Naive thymus-derived CD4-positive, alpha-beta T cell (primary cell): ENCODE results near the gene DOK4. TPM values are rescaled to one million over a fixed set of nuclear protein-coding genes. Genes with fewer than 3 reads are reported as not detected.

Experiments
- ATAC-seq: fragments of 150-1000 bp; cut with Tn5 transposase; 2 replicates; pipeline ENCODE4 v1.10.0; 2021; ENCODE audit warnings: mild to moderate bottlenecking, moderate library complexity
- CTCF ChIA-PET: fragments of 350-600 bp; sonication (Branson Sonifier 250); formaldehyde crosslinking; loops from one replicate; lab custom pipeline; 2021; ENCODE audit warnings: antibody characterized with exemption; lab: Charles Lee
- POLR2A ChIA-PET: fragments of 350-600 bp; sonication (Branson Sonifier 250); formaldehyde crosslinking; loops from one replicate; lab custom pipeline; 2021; ENCODE audit warnings: antibody characterized with exemption, inconsistent platforms; lab: Charles Lee
- DNase-seq, 9 donors: peaks; one replicate each; pipeline versions ENCODE4 v3.0.0 to v3.0.0-alpha.2; 2020 to 2022; ENCODE audit warnings: mixed read lengths in 1 of 9
- H3K27ac ChIP-seq: one replicate; pipeline ENCODE4 v1.7.0; 2013; ENCODE audit warnings: mild to moderate bottlenecking, low read depth, low read length, moderate library complexity
- H3K27me3 ChIP-seq, 2 donors: one replicate each; pipeline ENCODE4 v1.7.0; 2013; ENCODE audit warnings: low read length in 2 of 2, mild to moderate bottlenecking in 2 of 2, moderate library complexity in 2 of 2; ENCODE audit not compliant: control insufficient read depth in 2 of 2, insufficient read depth in 2 of 2
- H3K36me3 ChIP-seq, 3 experiments: 1 replicate in 2 of 3; 2 replicates in 1 of 3; pipeline ENCODE4 v1.7.0; 2013; ENCODE audit warnings: low read length in 3 of 3, mild to moderate bottlenecking in 3 of 3, moderate library complexity in 1 of 3; ENCODE audit not compliant: insufficient read depth in 3 of 3, control insufficient read depth in 2 of 3
- H3K4me1 ChIP-seq, 2 donors: one replicate each; pipeline ENCODE4 v1.7.0; 2013; ENCODE audit warnings: low read length in 2 of 2, mild to moderate bottlenecking in 2 of 2, moderate library complexity in 1 of 2; ENCODE audit not compliant: control insufficient read depth in 2 of 2, insufficient read depth in 2 of 2
- H3K4me3 ChIP-seq: 2 replicates; pipeline ENCODE4 v1.7.0; 2013; ENCODE audit warnings: mild to moderate bottlenecking, low read length
- H3K9me3 ChIP-seq, 3 experiments: 1 replicate in 2 of 3; 2 replicates in 1 of 3; pipeline ENCODE4 v1.7.0; 2013; ENCODE audit warnings: low read length in 3 of 3; ENCODE audit not compliant: control insufficient read depth in 2 of 3
- H3K27ac Mint-ChIP-seq, 9 donors: one replicate each; pipeline ENCODE4 v1.8.0; 2020 to 2022; ENCODE audit warnings: mixed read lengths in 9 of 9, mild to moderate bottlenecking in 8 of 9, moderate library complexity in 5 of 9, inconsistent platforms in 2 of 9
- H3K27me3 Mint-ChIP-seq, 5 donors: one replicate each; pipeline ENCODE4 v1.8.0; 2021 to 2022; ENCODE audit warnings: mixed read lengths in 5 of 5, mild to moderate bottlenecking in 1 of 5
- H3K36me3 Mint-ChIP-seq, 5 donors: one replicate each; pipeline ENCODE4 v1.8.0; 2020 to 2022; ENCODE audit warnings: mixed read lengths in 5 of 5, mild to moderate bottlenecking in 3 of 5, inconsistent platforms in 1 of 5
- H3K4me1 Mint-ChIP-seq, 7 donors: one replicate each; pipeline ENCODE4 v1.8.0; 2020 to 2022; ENCODE audit warnings: mixed read lengths in 7 of 7, mild to moderate bottlenecking in 3 of 7, inconsistent platforms in 1 of 7
- H3K4me3 Mint-ChIP-seq, 10 donors: one replicate each; pipeline ENCODE4 v1.8.0; 2020 to 2022; ENCODE audit warnings: mild to moderate bottlenecking in 10 of 10, mixed read lengths in 10 of 10, moderate library complexity in 6 of 10, inconsistent platforms in 2 of 10
- H3K9me3 Mint-ChIP-seq, 11 donors: one replicate each; pipeline ENCODE4 v1.8.0; 2020 to 2022; ENCODE audit warnings: mixed read lengths in 11 of 11, mild to moderate bottlenecking in 4 of 11, inconsistent platforms in 1 of 11, moderate library complexity in 1 of 11
- intact Hi-C, 2 donors: fragments of 100-400 bp; cut with micrococcal nuclease; formaldehyde crosslinking; loops; one replicate each; pipeline ENCODE4 v1.15.1; 2023
- polyA plus RNA-seq, 2 donors: library from polyadenylated mRNA; unstranded; fragments of 300-500 nt; fragmentation: Illumina TruSeq; gene quantifications; one replicate each; pipeline ENCODE4 v1.2.3, GENCODE V29; 2021
- total RNA-seq, 6 experiments: library from RNA in 5 of 6; stranded (reverse) in 5 of 6; gene quantifications; 1 replicate in 5 of 6; 2 replicates in 1 of 6; pipeline ENCODE4 v1.2.3 and lab custom pipeline; 2021 to 2026

The DOK4 gene
- total and polyA plus RNA-seq, 7 experiments from 2014 or later: 1.6 to 4.6 (median 2.9) TPM

DNA sequence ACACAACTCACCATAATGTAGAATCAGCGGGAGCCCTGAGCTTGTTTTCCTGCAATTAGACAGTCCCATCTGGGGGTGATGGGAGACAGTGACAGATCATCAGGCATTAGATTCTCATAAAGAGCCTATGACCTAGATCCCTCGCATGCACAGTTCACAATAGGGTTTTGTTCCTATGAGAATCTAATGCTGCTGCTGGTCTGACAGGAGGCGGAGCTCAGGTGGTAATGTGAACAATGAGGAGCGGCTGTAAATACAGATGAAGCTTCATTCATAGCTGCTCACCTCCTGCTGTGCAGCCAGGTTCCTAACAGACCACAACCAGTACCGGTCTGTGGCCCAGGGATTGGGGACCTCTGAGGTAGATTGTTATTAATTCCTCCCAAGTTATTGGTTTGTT lies 2.9 kb upstream of the DOK4 start:
- Histone ChIP-seq H3K4me1 (peaks cover 9 to 17% of the 10 kb centered on the region in 2 donors), H3K36me3 (no peaks in the 10 kb centered on the region), H3K9me3 (no peaks in the 10 kb centered on the region), H3K27ac (no peak overlapping the region), H3K27me3 (no peaks in the 10 kb centered on the region), H3K4me3 (no peak overlapping the region)
- ATAC-seq (no peak), DNase-seq (no peak)
- no peaks in the 10 kb centered on the region for H3K36me3 Mint-ChIP-seq
- POLR2A ChIA-PET: no interaction called here
- no peak overlapping the region for H3K4me3 Mint-ChIP-seq
- peaks cover 0 to 34% (median 0%) of the 10 kb centered on the region in 5 donors for H3K27me3 Mint-ChIP-seq
- no peak overlapping the region for H3K27ac Mint-ChIP-seq
- no peaks in the 10 kb centered on the region for H3K9me3 Mint-ChIP-seq
- CTCF ChIA-PET: interaction anchor here (1.3 kb wide), 1 partner anchor 70 kb away, joined by 4 read pairs; no protein-coding TSS in a partner anchor
- intact Hi-C loops: no loop called here
- H3K4me1 Mint-ChIP-seq: peaks cover 11 to 30% (median 19%) of the 10 kb centered on the region in 7 donors

DNA sequence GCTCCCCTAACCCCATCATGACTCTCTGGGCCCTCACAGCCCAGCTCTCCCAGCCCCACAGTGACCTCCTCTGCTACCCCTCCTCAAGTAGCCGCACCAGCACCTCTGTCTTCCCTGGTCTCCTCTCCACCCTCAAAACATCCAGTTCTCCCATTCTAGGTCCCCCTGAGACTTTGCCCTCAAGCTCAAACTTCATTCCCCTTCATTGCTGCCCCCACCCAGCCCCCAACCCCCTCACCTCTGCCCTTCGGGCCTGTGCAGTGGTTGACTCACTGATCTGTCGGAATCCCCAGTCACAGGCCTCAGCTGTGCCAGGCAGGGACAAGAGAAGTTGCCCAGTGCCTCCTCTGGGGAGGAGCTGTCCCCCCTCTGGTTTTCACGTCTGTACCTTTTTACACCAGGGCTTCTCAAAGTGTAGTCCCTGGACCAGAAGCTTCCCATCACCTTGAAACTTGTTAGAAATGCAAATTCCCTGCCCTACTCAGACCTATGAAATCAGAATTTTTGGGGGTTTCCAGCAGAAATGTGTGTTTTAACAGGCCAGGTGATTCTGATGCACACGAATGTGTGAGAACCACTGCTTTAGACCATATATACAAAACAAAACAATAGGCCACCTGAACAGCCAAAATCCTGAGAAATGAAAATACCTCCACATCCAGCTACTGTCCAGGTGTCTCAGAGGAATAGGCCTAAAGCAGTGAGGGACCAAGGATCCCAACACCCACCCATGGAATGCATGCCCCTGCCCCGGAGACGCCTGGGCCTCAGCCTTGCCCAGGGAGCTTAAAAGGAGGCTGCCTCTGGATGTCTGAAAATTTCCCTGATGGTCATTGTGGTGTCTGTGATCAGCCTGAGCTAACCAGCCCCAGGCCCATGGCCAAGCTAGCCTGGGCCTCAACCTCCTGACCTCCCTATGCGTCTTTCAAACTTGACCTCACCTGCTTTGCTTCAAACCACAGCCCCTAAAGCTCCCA lies 853 bp upstream of the DOK4 start:
- no peaks in the 10 kb centered on the region for H3K9me3 ChIP-seq
- H3K36me3 Mint-ChIP-seq: no peaks in the 10 kb centered on the region
- intact Hi-C loops: loop anchor here (1.0 kb wide), 6 partner anchors 11 to 203 kb away; partner anchors contain the start of genes CCDC102A (in 2 of the 2), CIAPIN1 (in 1 of the 2), COQ9 (in 1 of the 2) and PLLP (in 1 of the 2)
- peaks cover 11 to 30% (median 19%) of the 10 kb centered on the region in 7 donors for H3K4me1 Mint-ChIP-seq
- peaks cover 0 to 25% (median 0%) of the 10 kb centered on the region in 5 donors for H3K27me3 Mint-ChIP-seq
- ATAC-seq (no peak), DNase-seq (no peak)
- H3K27me3 ChIP-seq: no peaks in the 10 kb centered on the region
- CTCF ChIA-PET: interaction anchor here (0.6 to 2.4 kb wide), 6 partner anchors 15 to 184 kb away, joined by 3 to 12 read pairs (median 4); partner anchors contain the start of gene CCDC102A
- peak overlapping the region; percentile 64 to 97 (median 78) for H3K4me3 Mint-ChIP-seq
- H3K27ac ChIP-seq: peak overlapping the region; percentile 26
- peaks cover 9 to 17% of the 10 kb centered on the region in 2 donors for H3K4me1 ChIP-seq
- H3K36me3 ChIP-seq: no peaks in the 10 kb centered on the region
- H3K27ac Mint-ChIP-seq: peak overlapping the region in 8 of 9 donors; percentile 36 to 67 (median 51)
- H3K9me3 Mint-ChIP-seq: no peaks in the 10 kb centered on the region
- peak overlapping the region; percentile 44 for H3K4me3 ChIP-seq
- POLR2A ChIA-PET: interaction anchor here (0.7 to 1.9 kb wide), 5 partner anchors 16 to 206 kb away, joined by 3 to 9 read pairs (median 5); partner anchors contain the start of genes CCDC102A, CIAPIN1, COQ9 and POLR2C

DNA sequence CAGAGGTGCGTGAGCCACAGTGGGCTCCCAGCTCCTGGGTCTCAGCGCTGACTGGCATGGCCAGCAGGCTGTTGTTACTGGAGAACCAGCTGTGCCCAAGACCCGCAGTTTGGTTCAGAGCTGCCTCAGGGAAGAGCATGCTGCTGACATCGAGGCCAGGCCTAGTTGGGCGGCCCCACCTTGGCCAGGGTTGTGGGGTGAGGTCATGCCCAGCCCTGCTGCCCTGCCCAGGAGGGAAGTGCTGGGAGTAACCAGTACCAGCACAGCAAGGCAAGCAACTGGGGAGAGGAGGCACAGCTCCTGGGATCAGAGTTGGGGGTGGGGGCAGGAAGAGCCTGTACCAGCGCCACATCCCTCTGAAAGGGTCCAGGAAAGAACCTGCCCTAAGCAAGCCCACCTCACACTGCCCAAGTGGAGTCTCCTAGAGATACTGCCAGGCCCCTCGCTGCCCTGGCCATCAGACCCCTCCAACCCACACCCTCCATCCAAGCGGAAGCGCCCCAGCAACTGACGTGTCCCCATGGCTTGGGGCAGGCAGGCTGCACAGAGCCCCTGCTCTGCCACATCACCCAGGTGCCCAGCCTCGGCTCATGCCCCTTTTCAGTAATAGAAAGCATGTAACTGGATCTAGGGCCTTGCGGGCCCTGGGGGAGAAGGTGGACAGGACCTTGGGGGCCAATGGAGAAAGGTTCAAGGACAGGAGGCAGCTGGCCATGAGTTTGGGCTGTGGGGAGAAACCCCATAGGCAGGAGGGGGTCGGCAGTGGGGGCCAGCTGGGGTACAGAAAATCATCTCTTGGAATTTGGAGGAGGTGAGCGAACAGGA lies 990 bp downstream of the DOK4 start:
- DNase-seq (no peak), ATAC-seq (no peak)
- Mint-ChIP-seq H3K9me3 (no peaks in the 10 kb centered on the region), H3K4me1 (peaks cover 11 to 30% (median 19%) of the 10 kb centered on the region in 7 donors), H3K27me3 (peaks cover 0 to 16% (median 0%) of the 10 kb centered on the region in 5 donors), H3K27ac (peak overlapping the region in 6 of 9 donors; percentile 33 to 79 (median 38)), H3K36me3 (no peaks in the 10 kb centered on the region), H3K4me3 (peak overlapping the region; percentile 82 to 97 (median 87))
- H3K4me1 ChIP-seq: peaks cover 9 to 17% of the 10 kb centered on the region in 2 donors
- no peaks in the 10 kb centered on the region for H3K36me3 ChIP-seq
- peak overlapping the region; percentile 59 for H3K4me3 ChIP-seq
- no peaks in the 10 kb centered on the region for H3K9me3 ChIP-seq
- no peaks in the 10 kb centered on the region for H3K27me3 ChIP-seq
- peak overlapping the region; percentile 64 for H3K27ac ChIP-seq
- ChIA-PET POLR2A (interaction anchor here (1.5 to 1.9 kb wide), 2 partner anchors 23 to 51 kb away, joined by 7 to 9 read pairs; partner anchors contain the start of genes CCDC102A and POLR2C), CTCF (interaction anchor here (0.8 to 2.7 kb wide), 4 partner anchors 9 to 52 kb away, joined by 3 to 12 read pairs (median 5); partner anchors contain the start of gene CCDC102A)
- intact Hi-C loops: no loop called here

DNA sequence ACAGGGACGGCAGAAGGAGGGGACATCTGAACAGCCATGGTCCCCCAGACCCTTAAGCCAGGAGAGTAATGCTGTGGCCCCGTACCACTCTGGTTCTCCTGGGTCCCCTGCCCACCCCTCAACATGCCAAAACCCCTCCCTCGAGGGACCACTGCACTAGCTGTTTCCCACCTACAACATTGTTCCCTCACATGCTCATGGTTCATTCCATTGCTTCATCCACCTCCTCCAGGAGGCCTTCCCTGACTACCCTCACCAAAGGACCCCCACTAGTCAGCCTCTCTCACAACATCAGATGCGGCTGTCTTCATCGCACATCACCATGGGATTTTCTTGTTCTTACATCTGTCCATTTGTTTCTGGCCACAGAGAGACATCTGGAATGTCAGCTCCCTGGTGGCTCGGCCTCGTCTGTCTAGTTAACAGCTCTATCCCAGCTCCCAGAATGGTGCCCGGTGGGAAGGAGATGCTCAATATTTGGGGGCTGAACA lies 1.7 kb downstream of the DOK4 start:
- H3K27ac ChIP-seq: no peak overlapping the region
- H3K27me3 ChIP-seq: no peaks in the 10 kb centered on the region
- peak overlapping the region in 7 of 10 donors; percentile 10 to 97 (median 89) for H3K4me3 Mint-ChIP-seq
- peak overlapping the region in 1 of 9 donors; percentile 56 for H3K27ac Mint-ChIP-seq
- H3K9me3 ChIP-seq: no peaks in the 10 kb centered on the region
- no peak overlapping the region for H3K4me3 ChIP-seq
- ChIA-PET POLR2A (no interaction called here), CTCF (interaction anchor here (0.8 to 2.7 kb wide), 2 partner anchors 10 to 36 kb away, joined by 3 to 7 read pairs; no protein-coding TSS in a partner anchor)
- peaks cover 0 to 15% (median 0%) of the 10 kb centered on the region in 5 donors for H3K27me3 Mint-ChIP-seq
- ATAC-seq: no peak
- H3K9me3 Mint-ChIP-seq: no peaks in the 10 kb centered on the region
- peaks cover 9 to 17% of the 10 kb centered on the region in 2 donors for H3K4me1 ChIP-seq
- H3K36me3 ChIP-seq: no peaks in the 10 kb centered on the region
- intact Hi-C loops: no loop called here
- peaks cover 11 to 31% (median 21%) of the 10 kb centered on the region in 7 donors for H3K4me1 Mint-ChIP-seq
- H3K36me3 Mint-ChIP-seq: no peaks in the 10 kb centered on the region
- no peak for DNase-seq

DNA sequence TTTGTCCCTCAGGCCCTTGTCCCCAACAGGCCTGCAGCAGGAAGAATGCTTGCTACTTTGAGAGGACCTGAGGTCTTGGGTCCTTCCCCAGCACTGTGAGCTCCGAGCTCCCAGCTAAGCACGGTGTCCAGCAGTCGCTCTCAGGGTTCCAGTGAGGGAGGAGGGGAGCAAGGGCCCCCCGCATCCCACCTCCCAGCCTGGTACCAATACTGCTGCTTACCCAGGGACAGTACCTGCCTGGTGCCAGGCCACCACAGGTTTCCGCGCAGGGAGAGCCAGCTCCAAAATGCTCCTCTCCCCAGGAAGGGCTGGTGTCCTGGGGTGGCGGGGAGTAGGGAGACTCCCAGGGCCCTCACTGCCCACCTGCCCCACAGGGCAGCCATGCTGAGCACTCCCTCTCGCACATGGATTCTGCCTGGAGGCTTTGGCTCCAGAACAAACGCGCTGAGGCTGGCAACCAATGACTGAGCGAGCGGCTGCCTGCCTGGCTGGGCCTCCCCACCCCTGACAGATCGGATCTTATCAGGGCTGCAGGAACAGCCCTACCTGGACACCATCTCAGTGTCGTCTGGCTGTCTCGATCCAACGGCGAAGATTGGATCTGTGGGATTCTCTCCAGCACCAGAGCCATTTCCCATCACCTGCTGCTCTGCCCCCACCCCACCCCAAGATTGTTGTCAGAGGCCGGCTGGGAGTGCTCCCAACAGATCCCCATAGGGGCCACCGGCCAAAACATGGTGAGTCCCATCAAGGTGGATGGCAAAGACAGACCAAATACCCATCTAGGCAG lies 2.4 kb downstream of the DOK4 start:
- peak overlapping the region in 2 of 10 donors; percentile 14 to 61 for H3K4me3 Mint-ChIP-seq
- DNase-seq (no peak), ATAC-seq (no peak)
- Histone ChIP-seq H3K27me3 (no peaks in the 10 kb centered on the region), H3K4me3 (no peak overlapping the region), H3K36me3 (no peaks in the 10 kb centered on the region), H3K4me1 (peaks cover 9 to 17% of the 10 kb centered on the region in 2 donors), H3K9me3 (no peaks in the 10 kb centered on the region), H3K27ac (no peak overlapping the region)
- intact Hi-C loops: no loop called here
- H3K27me3 Mint-ChIP-seq: peaks cover 0 to 16% (median 0%) of the 10 kb centered on the region in 5 donors
- POLR2A ChIA-PET: no interaction called here
- no peaks in the 10 kb centered on the region for H3K9me3 Mint-ChIP-seq
- H3K4me1 Mint-ChIP-seq: peaks cover 11 to 34% (median 24%) of the 10 kb centered on the region in 7 donors
- no peak overlapping the region for H3K27ac Mint-ChIP-seq
- H3K36me3 Mint-ChIP-seq: no peaks in the 10 kb centered on the region
- CTCF ChIA-PET: interaction anchor here (0.8 to 2.7 kb wide), 2 partner anchors 9 to 36 kb away, joined by 3 to 7 read pairs; no protein-coding TSS in a partner anchor
